SH-SY5Y (cell line): ENCODE results near the gene WEE1.

ENCODE experiments used
- GATA2 ChIP-seq: IDR thresholded peaks from 2 replicates; pipeline ENCODE4 v1.6.1; 2011; ENCODE audit warnings: mild to moderate bottlenecking, low read depth, low read length
- GATA3 ChIP-seq: IDR thresholded peaks from 2 replicates; pipeline ENCODE4 v1.6.1; 2011; ENCODE audit warnings: low read depth, mild to moderate bottlenecking, low read length, moderate library complexity

GRCh38 chr11:9573052-9573774 lies at the start of gene WEE1:
- TF ChIP-seq GATA2, result no peak
- TF ChIP-seq GATA3, result no peak
